Fibroblast of the aortic adventitia (primary cell): ENCODE measurements around the gene SPOCK3. TPM values are rescaled to one million over a fixed set of nuclear protein-coding genes. Genes with fewer than 3 reads are reported as not detected.

Experiments used
- DNase-seq: peaks from one replicate; pipeline ENCODE4 v3.0.0-alpha.2; 2010; ENCODE audit warnings: low read depth
- H3K4me3 ChIP-seq: 2 replicates; pipeline ENCODE4 v1.5.1; 2011; ENCODE audit warnings: low read depth, mild to moderate bottlenecking, control low read depth, low read length, moderate library complexity
- CTCF ChIP-seq: IDR thresholded peaks from 2 replicates; pipeline ENCODE4 v1.5.1; 2011; ENCODE audit warnings: mild to moderate bottlenecking, low read length, control low read depth, inconsistent platforms; ENCODE audit not compliant: insufficient read depth
- total RNA-seq: library from RNA; depleted of rRNA; stranded (reverse); fragments of >200 nt; gene quantifications from 2 replicates; pipeline ENCODE4 v1.2.3, GENCODE V29; 2012; ENCODE audit warnings: low replicate concordance

SPOCK3 gene
- total RNA-seq, 1 donor: 7.2 TPM

GRCh38 chr4:167032871-167033270 lies 201.4 kb downstream of the SPOCK3 start:
- H3K4me3 ChIP-seq: no peak overlapping the region
- TF ChIP-seq CTCF: no peak
- peak; percentile 44 for DNase-seq

GRCh38 chr4:167031534-167032156 lies 202.6 kb downstream of the SPOCK3 start:
- TF ChIP-seq CTCF: no peak
- no peak overlapping the region for H3K4me3 ChIP-seq
- DNase-seq: peak; percentile 41

GRCh38 chr4:167028976-167029375 lies 205.3 kb downstream of the SPOCK3 start:
- H3K4me3 ChIP-seq: no peak overlapping the region
- no peak for DNase-seq
- TF ChIP-seq CTCF: no peak

GRCh38 chr4:167025670-167026069 lies 208.6 kb downstream of the SPOCK3 start:
- no peak overlapping the region for H3K4me3 ChIP-seq
- no peak for DNase-seq
- TF ChIP-seq CTCF: no peak

GRCh38 chr4:167023364-167023925 lies 210.8 kb downstream of the SPOCK3 start:
- H3K4me3 ChIP-seq: no peak overlapping the region
- peak; percentile 7 for DNase-seq
- TF ChIP-seq CTCF: no peak

DNA sequence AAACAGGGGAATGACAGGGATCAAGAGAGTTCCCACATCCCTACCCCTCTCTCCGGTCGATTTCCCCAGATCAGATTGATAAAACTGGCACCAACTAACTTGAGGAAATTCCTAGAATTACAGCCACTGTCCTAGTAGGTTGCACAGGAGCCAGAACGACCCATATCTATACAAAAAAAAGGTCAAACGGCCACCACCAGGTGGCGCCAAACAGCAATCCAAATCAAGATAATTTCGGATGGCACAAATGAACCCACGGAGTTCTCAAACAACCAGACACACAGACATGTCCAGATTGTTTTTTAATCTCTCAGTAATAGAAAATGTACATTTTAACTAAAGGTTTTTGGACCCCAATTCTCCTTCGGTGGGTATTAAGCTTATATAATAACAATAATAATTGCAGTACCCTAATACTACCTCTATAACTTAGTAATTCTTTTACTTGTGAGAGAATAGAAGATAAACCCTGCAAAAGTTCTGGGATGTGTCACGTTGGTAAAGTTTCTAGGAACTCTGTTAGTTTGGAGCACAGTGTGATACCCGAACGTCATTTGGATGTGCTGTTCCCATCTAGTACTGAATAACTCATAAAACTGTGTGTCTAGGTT lies 212.6 kb downstream of the SPOCK3 start:
- peak; percentile 71 for TF ChIP-seq CTCF
- peak; percentile 81 for DNase-seq
- no peak overlapping the region for H3K4me3 ChIP-seq
